Sigmoid colon (tissue), 4 donors: Measurements from ENCODE around the gene ZNF701.
"Not testable (repeated sequence)": the region's sequence is repeated elsewhere in the genome, so short reads cannot be mapped to it uniquely, and the experiment has no call there.

Experiments used
- CTCF ChIP-seq, 4 experiments: fragments of 450-650 bp in 3 of 4; fragments of 200-600 bp in 1 of 4; IDR thresholded peaks; one replicate each; pipeline ENCODE4 v1.5.1; 2016 to 2019; ENCODE audit warnings: antibody characterized with exemption in 4 of 4, mild to moderate bottlenecking in 3 of 4, moderate library complexity in 2 of 4
- EP300 ChIP-seq, 4 donors: sonication (generic); formaldehyde crosslinking; IDR thresholded peaks; one replicate each; pipeline ENCODE4 v1.6.1; 2017; ENCODE audit warnings: antibody characterized with exemption in 4 of 4

- TF ChIP-seq CTCF, EP300 (IDR thresholded peaks at IDR 0.05): not testable (repeated sequence)
These were observed 34.7 kb upstream of the ZNF701 start for GRCh38 chr19:52535385-52535770.
